Breast epithelium (tissue), 3 donors: Measurements from ENCODE around the gene BTBD8.

Experiments
- POLR2A ChIP-seq: fragments of 450-650 bp; IDR thresholded peaks from one replicate; pipeline ENCODE4 v1.6.1; 2016; ENCODE audit warnings: antibody characterized with exemption, mild to moderate bottlenecking, moderate library complexity
- TF ChIP-seq, protein P1 (sequence below), 3 donors: fragments of 450-650 bp; IDR thresholded peaks; one replicate each; pipeline ENCODE4 v1.5.1; 2016 to 2017; ENCODE audit warnings: antibody characterized with exemption in 3 of 3, mild to moderate bottlenecking in 3 of 3, moderate library complexity in 3 of 3

DNA sequence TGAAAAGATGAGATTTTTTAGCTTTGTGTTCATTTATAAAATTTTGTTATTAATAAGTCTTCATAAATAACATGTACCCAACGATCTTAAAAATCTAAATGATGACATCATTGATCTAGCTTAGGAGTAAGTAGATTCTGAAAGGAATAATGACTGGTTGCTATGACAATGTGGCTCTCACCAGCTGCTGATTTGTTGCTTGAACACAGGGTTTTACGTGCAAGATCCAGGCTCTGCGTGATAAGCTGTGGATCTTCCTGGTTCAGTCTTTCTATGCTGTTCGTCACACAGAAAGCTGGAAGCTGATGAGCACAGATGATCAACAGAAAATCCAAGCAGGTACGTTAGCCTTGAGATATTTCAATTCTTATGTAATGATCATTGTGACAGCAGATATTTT is 88.5 kb downstream of the BTBD8 start:
- TF ChIP-seq, protein P1, sequence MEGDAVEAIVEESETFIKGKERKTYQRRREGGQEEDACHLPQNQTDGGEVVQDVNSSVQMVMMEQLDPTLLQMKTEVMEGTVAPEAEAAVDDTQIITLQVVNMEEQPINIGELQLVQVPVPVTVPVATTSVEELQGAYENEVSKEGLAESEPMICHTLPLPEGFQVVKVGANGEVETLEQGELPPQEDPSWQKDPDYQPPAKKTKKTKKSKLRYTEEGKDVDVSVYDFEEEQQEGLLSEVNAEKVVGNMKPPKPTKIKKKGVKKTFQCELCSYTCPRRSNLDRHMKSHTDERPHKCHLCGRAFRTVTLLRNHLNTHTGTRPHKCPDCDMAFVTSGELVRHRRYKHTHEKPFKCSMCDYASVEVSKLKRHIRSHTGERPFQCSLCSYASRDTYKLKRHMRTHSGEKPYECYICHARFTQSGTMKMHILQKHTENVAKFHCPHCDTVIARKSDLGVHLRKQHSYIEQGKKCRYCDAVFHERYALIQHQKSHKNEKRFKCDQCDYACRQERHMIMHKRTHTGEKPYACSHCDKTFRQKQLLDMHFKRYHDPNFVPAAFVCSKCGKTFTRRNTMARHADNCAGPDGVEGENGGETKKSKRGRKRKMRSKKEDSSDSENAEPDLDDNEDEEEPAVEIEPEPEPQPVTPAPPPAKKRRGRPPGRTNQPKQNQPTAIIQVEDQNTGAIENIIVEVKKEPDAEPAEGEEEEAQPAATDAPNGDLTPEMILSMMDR (IDR thresholded peaks at IDR 0.05) = no peak
- no peak for TF ChIP-seq POLR2A
